Measurements from ENCODE around the gene SATL1.
A peak's percentile ranks its signal among the peaks of the same experiment; 100 is the strongest.

The SATL1 gene

GRCh38 chrX:85159644-85160043, 83.9 kb downstream of the SATL1 start:
- H2AK5ac ChIP-seq (ENCODE audit: low read length), result no peak overlapping the region
- no peak overlapping the region for H4K5ac ChIP-seq (ENCODE audit: low read length)
- WGBS (ENCODE audit: extremely low coverage, insufficient coverage, low lambda C conversion rate), result no CpG with 5 or more reads among the region's 5 CpGs
- H3K4me1 ChIP-seq (ENCODE audit: control insufficient read depth, low read depth, low read length), result no peaks in the 10 kb centered on the region
- no peak overlapping the region for H3K23ac ChIP-seq (ENCODE audit: low read length)
- H3K4ac ChIP-seq (ENCODE audit: low read depth, low read length), result no peak overlapping the region
- no peak overlapping the region for H3K18ac ChIP-seq (ENCODE audit: low read length)
- no peak overlapping the region for H4K8ac ChIP-seq (ENCODE audit: low read depth, low read length)
- H3K79me2 ChIP-seq (ENCODE audit: control insufficient read depth, insufficient read depth, low read length), result no peaks in the 10 kb centered on the region
- no peaks in the 10 kb centered on the region for H3K27me3 ChIP-seq (ENCODE audit: insufficient read depth, low read length, poor library complexity)
- no peak overlapping the region for H2BK15ac ChIP-seq (replicated peaks; ENCODE audit: low read depth)
- no peak overlapping the region for H3K27ac ChIP-seq (ENCODE audit: low read depth, low read length)
- H3K56ac ChIP-seq (ENCODE audit: low read length), result no peak overlapping the region
- no peaks in the 10 kb centered on the region for H3K79me1 ChIP-seq (ENCODE audit: low read length)
- DNase-seq, result no peak
- no peak overlapping the region for H2BK5ac ChIP-seq (ENCODE audit: low read length)
- no peak overlapping the region for H3K4me3 ChIP-seq (ENCODE audit: low read length)
- H3K4me2 ChIP-seq (ENCODE audit: low read length), result no peak overlapping the region
- no peak overlapping the region for H3K9ac ChIP-seq (ENCODE audit: low read length)
- no peaks in the 10 kb centered on the region for H3K36me3 ChIP-seq (ENCODE audit: control insufficient read depth, insufficient read depth, low read length)
- no peak overlapping the region for H2BK120ac ChIP-seq (ENCODE audit: low read depth, low read length)

- H3K4ac ChIP-seq (ENCODE audit: low read depth, low read length), result no peak overlapping the region
- H3K27ac ChIP-seq (ENCODE audit: low read depth, low read length), result no peak overlapping the region
- H3K79me2 ChIP-seq (ENCODE audit: control insufficient read depth, insufficient read depth, low read length), result no peaks in the 10 kb centered on the region
- H2AK5ac ChIP-seq (ENCODE audit: low read length), result no peak overlapping the region
- no peak overlapping the region for H3K4me3 ChIP-seq (ENCODE audit: low read length)
- no peaks in the 10 kb centered on the region for H3K79me1 ChIP-seq (ENCODE audit: low read length)
- no peak overlapping the region for H2BK15ac ChIP-seq (replicated peaks; ENCODE audit: low read depth)
- no peak overlapping the region for H3K4me2 ChIP-seq (ENCODE audit: low read length)
- H3K56ac ChIP-seq (ENCODE audit: low read length), result no peak overlapping the region
- no peak overlapping the region for H3K23ac ChIP-seq (ENCODE audit: low read length)
- no peak overlapping the region for H3K9ac ChIP-seq (ENCODE audit: low read length)
- H3K27me3 ChIP-seq (ENCODE audit: insufficient read depth, low read length, poor library complexity), result no peaks in the 10 kb centered on the region
- no peak overlapping the region for H4K8ac ChIP-seq (ENCODE audit: low read depth, low read length)
- no peak overlapping the region for H2BK120ac ChIP-seq (ENCODE audit: low read depth, low read length)
- no peak overlapping the region for H4K5ac ChIP-seq (ENCODE audit: low read length)
- H2BK5ac ChIP-seq (ENCODE audit: low read length), result no peak overlapping the region
- no peaks in the 10 kb centered on the region for H3K4me1 ChIP-seq (ENCODE audit: control insufficient read depth, low read depth, low read length)
- DNase-seq, result peak; percentile 48
- no peak overlapping the region for H3K18ac ChIP-seq (ENCODE audit: low read length)
- no peaks in the 10 kb centered on the region for H3K36me3 ChIP-seq (ENCODE audit: control insufficient read depth, insufficient read depth, low read length)
- no CpG with 5 or more reads among the region's 1 CpG for WGBS (ENCODE audit: extremely low coverage, insufficient coverage, low lambda C conversion rate)
Observed at GRCh38 chrX:85140964-85141363, 102.6 kb downstream of the SATL1 start.

GRCh38 chrX:85139422-85139821, 104.2 kb downstream of the SATL1 start:
- H3K18ac ChIP-seq (ENCODE audit: low read length), result no peak overlapping the region
- no peak for DNase-seq
- no peak overlapping the region for H3K23ac ChIP-seq (ENCODE audit: low read length)
- no peak overlapping the region for H4K5ac ChIP-seq (ENCODE audit: low read length)
- H3K36me3 ChIP-seq (ENCODE audit: control insufficient read depth, insufficient read depth, low read length), result no peaks in the 10 kb centered on the region
- no peak overlapping the region for H4K8ac ChIP-seq (ENCODE audit: low read depth, low read length)
- H3K56ac ChIP-seq (ENCODE audit: low read length), result no peak overlapping the region
- no peak overlapping the region for H3K27ac ChIP-seq (ENCODE audit: low read depth, low read length)
- H2AK5ac ChIP-seq (ENCODE audit: low read length), result no peak overlapping the region
- no CpG with 5 or more reads among the region's 1 CpG for WGBS (ENCODE audit: extremely low coverage, insufficient coverage, low lambda C conversion rate)
- H2BK5ac ChIP-seq (ENCODE audit: low read length), result no peak overlapping the region
- no peaks in the 10 kb centered on the region for H3K79me2 ChIP-seq (ENCODE audit: control insufficient read depth, insufficient read depth, low read length)
- H3K9ac ChIP-seq (ENCODE audit: low read length), result no peak overlapping the region
- H3K4me2 ChIP-seq (ENCODE audit: low read length), result no peak overlapping the region
- H3K4me1 ChIP-seq (ENCODE audit: control insufficient read depth, low read depth, low read length), result no peaks in the 10 kb centered on the region
- H3K27me3 ChIP-seq (ENCODE audit: insufficient read depth, low read length, poor library complexity), result no peaks in the 10 kb centered on the region
- no peak overlapping the region for H3K4ac ChIP-seq (ENCODE audit: low read depth, low read length)
- no peak overlapping the region for H2BK15ac ChIP-seq (replicated peaks; ENCODE audit: low read depth)
- no peak overlapping the region for H2BK120ac ChIP-seq (ENCODE audit: low read depth, low read length)
- no peaks in the 10 kb centered on the region for H3K79me1 ChIP-seq (ENCODE audit: low read length)
- no peak overlapping the region for H3K4me3 ChIP-seq (ENCODE audit: low read length)

GRCh38 chrX:85136409-85136808, 107.2 kb downstream of the SATL1 start:
- Histone ChIP-seq H3K79me2 (ENCODE audit: control insufficient read depth, insufficient read depth, low read length) (no peaks in the 10 kb centered on the region), H3K56ac (ENCODE audit: low read length) (no peak overlapping the region), H3K27ac (ENCODE audit: low read depth, low read length) (no peak overlapping the region), H3K23ac (ENCODE audit: low read length) (no peak overlapping the region), H4K8ac (ENCODE audit: low read depth, low read length) (no peak overlapping the region), H3K4me3 (ENCODE audit: low read length) (no peak overlapping the region), H3K18ac (ENCODE audit: low read length) (no peak overlapping the region), H3K79me1 (ENCODE audit: low read length) (no peaks in the 10 kb centered on the region), H3K4me2 (ENCODE audit: low read length) (no peak overlapping the region), H3K4ac (ENCODE audit: low read depth, low read length) (no peak overlapping the region), H3K4me1 (ENCODE audit: control insufficient read depth, low read depth, low read length) (no peaks in the 10 kb centered on the region), H3K27me3 (ENCODE audit: insufficient read depth, low read length, poor library complexity) (no peaks in the 10 kb centered on the region), H4K5ac (ENCODE audit: low read length) (no peak overlapping the region), H3K36me3 (ENCODE audit: control insufficient read depth, insufficient read depth, low read length) (no peaks in the 10 kb centered on the region), H3K9ac (ENCODE audit: low read length) (no peak overlapping the region), H2AK5ac (ENCODE audit: low read length) (no peak overlapping the region), H2BK120ac (ENCODE audit: low read depth, low read length) (no peak overlapping the region), H2BK15ac (replicated peaks; ENCODE audit: low read depth) (no peak overlapping the region), H2BK5ac (ENCODE audit: low read length) (no peak overlapping the region)
- no peak for DNase-seq

- H3K79me1 ChIP-seq (ENCODE audit: low read length), result no peaks in the 10 kb centered on the region
- H3K27ac ChIP-seq (ENCODE audit: low read depth, low read length), result no peak overlapping the region
- H3K4me1 ChIP-seq (ENCODE audit: control insufficient read depth, low read depth, low read length), result no peaks in the 10 kb centered on the region
- H4K5ac ChIP-seq (ENCODE audit: low read length), result no peak overlapping the region
- DNase-seq, result no peak
- no peak overlapping the region for H4K8ac ChIP-seq (ENCODE audit: low read depth, low read length)
- H3K4me3 ChIP-seq (ENCODE audit: low read length), result no peak overlapping the region
- H3K23ac ChIP-seq (ENCODE audit: low read length), result no peak overlapping the region
- no peaks in the 10 kb centered on the region for H3K27me3 ChIP-seq (ENCODE audit: insufficient read depth, low read length, poor library complexity)
- H2BK120ac ChIP-seq (ENCODE audit: low read depth, low read length), result no peak overlapping the region
- no peak overlapping the region for H3K18ac ChIP-seq (ENCODE audit: low read length)
- no CpG with 5 or more reads among the region's 1 CpG for WGBS (ENCODE audit: extremely low coverage, insufficient coverage, low lambda C conversion rate)
- no peak overlapping the region for H3K4me2 ChIP-seq (ENCODE audit: low read length)
- no peak overlapping the region for H2BK15ac ChIP-seq (replicated peaks; ENCODE audit: low read depth)
- H2BK5ac ChIP-seq (ENCODE audit: low read length), result no peak overlapping the region
- H2AK5ac ChIP-seq (ENCODE audit: low read length), result no peak overlapping the region
- no peaks in the 10 kb centered on the region for H3K36me3 ChIP-seq (ENCODE audit: control insufficient read depth, insufficient read depth, low read length)
- H3K56ac ChIP-seq (ENCODE audit: low read length), result no peak overlapping the region
- H3K79me2 ChIP-seq (ENCODE audit: control insufficient read depth, insufficient read depth, low read length), result no peaks in the 10 kb centered on the region
- H3K9ac ChIP-seq (ENCODE audit: low read length), result no peak overlapping the region
- H3K4ac ChIP-seq (ENCODE audit: low read depth, low read length), result no peak overlapping the region
Observed at GRCh38 chrX:85115252-85115651, 128.3 kb downstream of the SATL1 start.

GRCh38 chrX:85114776-85115175, 128.8 kb downstream of the SATL1 start:
- Histone ChIP-seq H3K56ac (ENCODE audit: low read length) (no peak overlapping the region), H4K8ac (ENCODE audit: low read depth, low read length) (no peak overlapping the region), H3K23ac (ENCODE audit: low read length) (no peak overlapping the region), H3K27ac (ENCODE audit: low read depth, low read length) (no peak overlapping the region), H3K18ac (ENCODE audit: low read length) (no peak overlapping the region), H3K27me3 (ENCODE audit: insufficient read depth, low read length, poor library complexity) (no peaks in the 10 kb centered on the region), H4K5ac (ENCODE audit: low read length) (no peak overlapping the region), H2BK120ac (ENCODE audit: low read depth, low read length) (no peak overlapping the region), H3K4me1 (ENCODE audit: control insufficient read depth, low read depth, low read length) (no peaks in the 10 kb centered on the region), H2AK5ac (ENCODE audit: low read length) (no peak overlapping the region), H3K79me2 (ENCODE audit: control insufficient read depth, insufficient read depth, low read length) (no peaks in the 10 kb centered on the region), H3K36me3 (ENCODE audit: control insufficient read depth, insufficient read depth, low read length) (no peaks in the 10 kb centered on the region), H3K4me3 (ENCODE audit: low read length) (no peak overlapping the region), H3K4me2 (ENCODE audit: low read length) (no peak overlapping the region), H2BK15ac (replicated peaks; ENCODE audit: low read depth) (no peak overlapping the region), H2BK5ac (ENCODE audit: low read length) (no peak overlapping the region), H3K9ac (ENCODE audit: low read length) (no peak overlapping the region), H3K79me1 (ENCODE audit: low read length) (no peaks in the 10 kb centered on the region), H3K4ac (ENCODE audit: low read depth, low read length) (no peak overlapping the region)
- peak; percentile 3 for DNase-seq

All from mesendoderm (in vitro differentiated cells).